Liver (tissue), 9 donors: ENCODE results near the gene VDAC2. TPM values are rescaled to one million over a fixed set of nuclear protein-coding genes. Genes with fewer than 3 reads are reported as not detected.

Experiments
- DNase-seq: peaks from one replicate; pipeline ENCODE4 v3.0.0-alpha.2; 2017; ENCODE audit warnings: low spot score
- H3K27ac ChIP-seq, 2 donors: one replicate each; pipeline ENCODE4 v1.7.0; 2013; ENCODE audit warnings: inconsistent platforms in 2 of 2, low read length in 2 of 2, control low read depth in 1 of 2, low read depth in 1 of 2, mild to moderate bottlenecking in 1 of 2
- H3K27me3 ChIP-seq, 4 donors: one replicate each; pipeline versions ENCODE4 v1.6.1 to v1.7.0; 2013; ENCODE audit warnings: low read length in 3 of 4, inconsistent platforms in 1 of 4, mild to moderate bottlenecking in 1 of 4, moderate library complexity in 1 of 4; ENCODE audit not compliant: control insufficient read depth in 4 of 4, insufficient read depth in 4 of 4
- H3K36me3 ChIP-seq, 4 donors: one replicate each; pipeline versions ENCODE4 v1.6.1 to v1.7.0; 2013; ENCODE audit warnings: low read length in 3 of 4, mild to moderate bottlenecking in 3 of 4, low read depth in 1 of 4, moderate library complexity in 1 of 4; ENCODE audit not compliant: control insufficient read depth in 4 of 4, insufficient read depth in 3 of 4
- H3K4me1 ChIP-seq, 4 donors: one replicate each; pipeline versions ENCODE4 v1.6.1 to v1.7.0; 2013; ENCODE audit warnings: low read length in 3 of 4, mild to moderate bottlenecking in 3 of 4, moderate library complexity in 1 of 4; ENCODE audit not compliant: control insufficient read depth in 4 of 4, insufficient read depth in 4 of 4
- H3K4me3 ChIP-seq, 3 donors: one replicate each; pipeline versions ENCODE4 v1.6.1 to v1.7.0; 2013; ENCODE audit warnings: low read length in 3 of 3, control low read depth in 1 of 3, low read depth in 1 of 3, mild to moderate bottlenecking in 1 of 3
- H3K9ac ChIP-seq, 2 donors: one replicate each; pipeline ENCODE4 v1.7.0; 2013; ENCODE audit warnings: low read length in 2 of 2, mild to moderate bottlenecking in 2 of 2, moderate library complexity in 2 of 2, control low read depth in 1 of 2, low read depth in 1 of 2
- H3K9me3 ChIP-seq, 4 donors: one replicate each; pipeline versions ENCODE4 v1.6.1 to v1.7.0; 2013; ENCODE audit warnings: low read length in 3 of 4; ENCODE audit not compliant: control insufficient read depth in 4 of 4
- EGR1 ChIP-seq, 2 donors: IDR thresholded peaks; 2 replicates each; pipeline ENCODE4 v1.6.1; 2016 to 2018; ENCODE audit warnings: antibody characterized with exemption in 2 of 2, low read depth in 2 of 2
- FOXA1 ChIP-seq: IDR thresholded peaks from 2 replicates; pipeline ENCODE4 v1.6.1; 2016; ENCODE audit warnings: antibody characterized with exemption
- GABPA ChIP-seq, 2 donors: IDR thresholded peaks in 1 of 2; conservative IDR thresholded peaks in 1 of 2; 2 replicates each; pipeline ENCODE4 v1.6.1; 2016; ENCODE audit warnings: antibody characterized with exemption in 2 of 2, mild to moderate bottlenecking in 1 of 2, moderate library complexity in 1 of 2
- HNF4A ChIP-seq, 2 donors: conservative IDR thresholded peaks; 2 replicates each; pipeline ENCODE4 v1.6.1; 2016; ENCODE audit warnings: antibody characterized with exemption in 2 of 2, mild to moderate bottlenecking in 2 of 2
- HNF4G ChIP-seq: IDR thresholded peaks from 2 replicates; pipeline ENCODE4 v1.6.1; 2016; ENCODE audit warnings: antibody characterized with exemption
- JUND ChIP-seq, 2 donors: IDR thresholded peaks; 2 replicates each; pipeline ENCODE4 v1.6.1; 2016; ENCODE audit warnings: antibody characterized with exemption in 2 of 2
- NR2F2 ChIP-seq: IDR thresholded peaks from 2 replicates; pipeline ENCODE4 v1.6.1; 2016; ENCODE audit warnings: antibody characterized with exemption
- RAD21 ChIP-seq, 2 donors: IDR thresholded peaks; 2 replicates each; pipeline ENCODE4 v1.6.1; 2016; ENCODE audit warnings: antibody characterized with exemption in 2 of 2, mild to moderate bottlenecking in 2 of 2
- SP1 ChIP-seq: IDR thresholded peaks from 2 replicates; pipeline ENCODE4 v1.6.1; 2018; ENCODE audit warnings: antibody characterized with exemption, mild to moderate bottlenecking
- YY1 ChIP-seq: IDR thresholded peaks from 2 replicates; pipeline ENCODE4 v1.6.1; 2016; ENCODE audit warnings: antibody characterized with exemption, mild to moderate bottlenecking
- WGBS: extraction: QIAGEN DNeasy Blood & Tissue Kit; methylation state at CpG from one replicate; pipeline ENCODE4 v1.1.7; 2013; 5-methylcytosine and 5-hydroxymethylcytosine counted together
- polyA plus RNA-seq, 2 donors: library from polyadenylated mRNA; stranded (reverse) in 1 of 2; unstranded in 1 of 2; fragments of 200-250 nt in 1 of 2; fragments of >200 nt in 1 of 2; fragmentation: Nextera tagmentation in 1 of 2; extraction: Ambion mirVana in 1 of 2; gene quantifications; one replicate each; pipeline versions ENCODE4 v1.2.1 to v1.2.3, GENCODE V29; 2013 to 2015
- total RNA-seq, 2 donors: library from RNA; depleted of rRNA; stranded (reverse); fragments of >200 nt; gene quantifications; one replicate each; pipeline ENCODE4 v1.2.3, GENCODE V29; 2014
- TF ChIP-seq, protein P1 (sequence below): IDR thresholded peaks from 2 replicates; pipeline ENCODE4 v1.6.1; 2016; ENCODE audit warnings: antibody characterized with exemption
- TF ChIP-seq, protein P2 (sequence below): IDR thresholded peaks from 2 replicates; pipeline ENCODE4 v1.6.1; 2016; ENCODE audit warnings: antibody characterized with exemption, mild to moderate bottlenecking
- TF ChIP-seq, protein P3 (sequence below): IDR thresholded peaks from 2 replicates; pipeline ENCODE4 v1.6.1; 2016; ENCODE audit warnings: antibody characterized with exemption
- TF ChIP-seq, protein P4 (sequence below): IDR thresholded peaks from 2 replicates; pipeline ENCODE4 v1.6.1; 2016; ENCODE audit warnings: antibody characterized with exemption
- donor health status: healthy.
- donor health status: healthy.
- donor health status: healthy.
- donor health status: healthy.
- donor health status: healthy.

VDAC2 gene, protein sequence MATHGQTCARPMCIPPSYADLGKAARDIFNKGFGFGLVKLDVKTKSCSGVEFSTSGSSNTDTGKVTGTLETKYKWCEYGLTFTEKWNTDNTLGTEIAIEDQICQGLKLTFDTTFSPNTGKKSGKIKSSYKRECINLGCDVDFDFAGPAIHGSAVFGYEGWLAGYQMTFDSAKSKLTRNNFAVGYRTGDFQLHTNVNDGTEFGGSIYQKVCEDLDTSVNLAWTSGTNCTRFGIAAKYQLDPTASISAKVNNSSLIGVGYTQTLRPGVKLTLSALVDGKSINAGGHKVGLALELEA
- 10 to 100 TPM; 41.3 to 46.1 TPM for total RNA-seq
- polyA plus RNA-seq, result 10 to 100 TPM; 58.9 to 67.1 TPM

DNA sequence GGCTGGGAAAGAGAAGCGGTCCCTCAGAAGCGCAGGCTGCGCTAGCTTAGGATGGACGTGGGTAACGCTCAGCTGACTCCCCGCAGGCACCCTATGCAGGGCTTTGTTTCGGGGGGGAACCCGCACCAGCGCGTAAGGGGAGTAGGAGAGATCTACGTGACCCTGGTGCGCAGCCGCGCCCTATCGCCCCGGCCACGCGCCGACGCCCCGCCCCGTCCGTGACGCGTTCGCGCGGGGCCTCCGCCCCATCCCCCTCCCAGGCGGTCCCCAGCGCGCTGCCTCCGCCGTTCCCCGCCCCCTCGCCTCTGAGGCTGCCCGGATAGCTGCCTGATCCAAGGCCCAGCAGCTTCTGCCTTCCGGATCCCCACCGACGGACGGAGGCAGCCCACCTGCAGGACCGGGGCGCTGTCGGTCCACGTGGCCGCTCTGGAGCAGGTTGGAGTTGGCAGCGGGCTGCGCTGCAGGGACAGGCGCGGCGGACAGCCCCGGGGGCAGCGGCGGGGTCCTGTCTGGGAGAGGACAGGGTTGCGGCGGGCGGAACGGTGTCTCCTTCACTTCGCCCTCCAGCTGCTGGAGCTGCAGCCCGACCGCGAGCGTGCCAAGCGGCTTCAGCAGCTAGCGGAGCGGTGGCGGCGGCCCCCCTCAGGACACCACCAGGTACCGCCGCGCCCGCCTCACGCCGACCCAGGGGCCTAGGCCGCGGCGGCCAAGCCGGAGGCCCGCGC is at the start of gene VDAC2:
VDAC2 (plus strand) TSS at position 515 of the 725 bp plus-strand sequence. CDS start 363 bp downstream, outside the sequence.
- Histone ChIP-seq H3K4me1 (peaks cover 2 to 21% (median 15%) of the 10 kb centered on the region in 4 donors), H3K9me3 (no peaks in the 10 kb centered on the region), H3K27ac (peak within 1 kb of the TSS; percentile 96 to 97), H3K27me3 (no peaks in the 10 kb centered on the region), H3K4me3 (peak within 1 kb of the TSS; percentile 88 to 93 (median 89)), H3K9ac (peak within 1 kb of the TSS; percentile 91), H3K36me3 (peaks cover 6 to 11% (median 10%) of the 10 kb centered on the region in 4 donors)
- TF ChIP-seq HNF4G, result no peak
- TF ChIP-seq SP1, result peak; percentile 24
- TF ChIP-seq GABPA (IDR thresholded peaks at IDR 0.05 in 1 of 2, conservative IDR thresholded peaks at IDR 0.05 in 1 of 2), result no peak
- TF ChIP-seq YY1, result peak; percentile 2
- no peak for TF ChIP-seq JUND (IDR thresholded peaks at IDR 0.05)
- TF ChIP-seq NR2F2, result peak; percentile 34
- TF ChIP-seq RAD21 (IDR thresholded peaks at IDR 0.05), result no peak
- no peak for TF ChIP-seq HNF4A (conservative IDR thresholded peaks at IDR 0.05)
- TF ChIP-seq, protein P1, sequence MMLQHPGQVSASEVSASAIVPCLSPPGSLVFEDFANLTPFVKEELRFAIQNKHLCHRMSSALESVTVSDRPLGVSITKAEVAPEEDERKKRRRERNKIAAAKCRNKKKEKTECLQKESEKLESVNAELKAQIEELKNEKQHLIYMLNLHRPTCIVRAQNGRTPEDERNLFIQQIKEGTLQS, result no peak
- TF ChIP-seq, protein P2, sequence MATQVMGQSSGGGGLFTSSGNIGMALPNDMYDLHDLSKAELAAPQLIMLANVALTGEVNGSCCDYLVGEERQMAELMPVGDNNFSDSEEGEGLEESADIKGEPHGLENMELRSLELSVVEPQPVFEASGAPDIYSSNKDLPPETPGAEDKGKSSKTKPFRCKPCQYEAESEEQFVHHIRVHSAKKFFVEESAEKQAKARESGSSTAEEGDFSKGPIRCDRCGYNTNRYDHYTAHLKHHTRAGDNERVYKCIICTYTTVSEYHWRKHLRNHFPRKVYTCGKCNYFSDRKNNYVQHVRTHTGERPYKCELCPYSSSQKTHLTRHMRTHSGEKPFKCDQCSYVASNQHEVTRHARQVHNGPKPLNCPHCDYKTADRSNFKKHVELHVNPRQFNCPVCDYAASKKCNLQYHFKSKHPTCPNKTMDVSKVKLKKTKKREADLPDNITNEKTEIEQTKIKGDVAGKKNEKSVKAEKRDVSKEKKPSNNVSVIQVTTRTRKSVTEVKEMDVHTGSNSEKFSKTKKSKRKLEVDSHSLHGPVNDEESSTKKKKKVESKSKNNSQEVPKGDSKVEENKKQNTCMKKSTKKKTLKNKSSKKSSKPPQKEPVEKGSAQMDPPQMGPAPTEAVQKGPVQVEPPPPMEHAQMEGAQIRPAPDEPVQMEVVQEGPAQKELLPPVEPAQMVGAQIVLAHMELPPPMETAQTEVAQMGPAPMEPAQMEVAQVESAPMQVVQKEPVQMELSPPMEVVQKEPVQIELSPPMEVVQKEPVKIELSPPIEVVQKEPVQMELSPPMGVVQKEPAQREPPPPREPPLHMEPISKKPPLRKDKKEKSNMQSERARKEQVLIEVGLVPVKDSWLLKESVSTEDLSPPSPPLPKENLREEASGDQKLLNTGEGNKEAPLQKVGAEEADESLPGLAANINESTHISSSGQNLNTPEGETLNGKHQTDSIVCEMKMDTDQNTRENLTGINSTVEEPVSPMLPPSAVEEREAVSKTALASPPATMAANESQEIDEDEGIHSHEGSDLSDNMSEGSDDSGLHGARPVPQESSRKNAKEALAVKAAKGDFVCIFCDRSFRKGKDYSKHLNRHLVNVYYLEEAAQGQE, result no peak
- TF ChIP-seq FOXA1, result no peak
- peak in 1 of 2 donors; percentile 47 for TF ChIP-seq EGR1 (IDR thresholded peaks at IDR 0.05; ENCODE audit: low read depth in 2 of 2)
- TF ChIP-seq, protein P3, sequence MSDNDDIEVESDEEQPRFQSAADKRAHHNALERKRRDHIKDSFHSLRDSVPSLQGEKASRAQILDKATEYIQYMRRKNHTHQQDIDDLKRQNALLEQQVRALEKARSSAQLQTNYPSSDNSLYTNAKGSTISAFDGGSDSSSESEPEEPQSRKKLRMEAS, result peak; percentile 4
- TF ChIP-seq, protein P4, sequence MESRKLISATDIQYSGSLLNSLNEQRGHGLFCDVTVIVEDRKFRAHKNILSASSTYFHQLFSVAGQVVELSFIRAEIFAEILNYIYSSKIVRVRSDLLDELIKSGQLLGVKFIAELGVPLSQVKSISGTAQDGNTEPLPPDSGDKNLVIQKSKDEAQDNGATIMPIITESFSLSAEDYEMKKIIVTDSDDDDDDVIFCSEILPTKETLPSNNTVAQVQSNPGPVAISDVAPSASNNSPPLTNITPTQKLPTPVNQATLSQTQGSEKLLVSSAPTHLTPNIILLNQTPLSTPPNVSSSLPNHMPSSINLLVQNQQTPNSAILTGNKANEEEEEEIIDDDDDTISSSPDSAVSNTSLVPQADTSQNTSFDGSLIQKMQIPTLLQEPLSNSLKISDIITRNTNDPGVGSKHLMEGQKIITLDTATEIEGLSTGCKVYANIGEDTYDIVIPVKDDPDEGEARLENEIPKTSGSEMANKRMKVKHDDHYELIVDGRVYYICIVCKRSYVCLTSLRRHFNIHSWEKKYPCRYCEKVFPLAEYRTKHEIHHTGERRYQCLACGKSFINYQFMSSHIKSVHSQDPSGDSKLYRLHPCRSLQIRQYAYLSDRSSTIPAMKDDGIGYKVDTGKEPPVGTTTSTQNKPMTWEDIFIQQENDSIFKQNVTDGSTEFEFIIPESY, result no peak
- DNase-seq, result peak; percentile 95
- WGBS, result under 1% methylated on average over 80 of the region's 80 CpGs
